Mucosa of descending colon (tissue), 3 donors: Measurements from ENCODE around the gene FYN. TPM values are rescaled to one million over a fixed set of nuclear protein-coding genes. Genes with fewer than 3 reads are reported as not detected.
A peak's percentile ranks its signal among the peaks of the same experiment; 100 is the strongest.

Source experiments
- ATAC-seq: fragments of 200-7000 bp; cut with Tn5 transposase; one replicate; pipeline ENCODE4 v1.9.1; 2020; ENCODE audit warnings: mild to moderate bottlenecking, moderate library complexity
- DNase-seq, 3 donors: peaks; one replicate each; pipeline ENCODE4 v3.0.0-alpha.2; 2020
- H3K36me3 ChIP-seq: fragments of 200-600 bp; one replicate; pipeline ENCODE4 v1.8.0; 2021; ENCODE audit warnings: low read depth, mild to moderate bottlenecking
- H3K4me1 ChIP-seq: fragments of 200-600 bp; one replicate; pipeline ENCODE4 v1.8.0; 2021; ENCODE audit warnings: low read depth, mild to moderate bottlenecking
- H3K4me3 ChIP-seq: fragments of 200-600 bp; one replicate; pipeline ENCODE4 v1.8.0; 2021; ENCODE audit warnings: mild to moderate bottlenecking
- H3K9me3 ChIP-seq: fragments of 200-600 bp; one replicate; pipeline ENCODE4 v1.8.0; 2021; ENCODE audit warnings: mild to moderate bottlenecking
- CTCF ChIP-seq: fragments of 200-600 bp; IDR thresholded peaks from one replicate; pipeline ENCODE4 v1.8.0; 2022; ENCODE audit warnings: antibody characterized with exemption, mild to moderate bottlenecking
- intact Hi-C, 2 donors: fragments of 100-400 bp; cut with DNase I in 1 of 2; cut with micrococcal nuclease in 1 of 2; formaldehyde crosslinking; loops; one replicate each; pipeline versions ENCODE4 v1.11.0 to v1.11.1; 2022; cut with DNase I, micrococcal nuclease
- total RNA-seq, 3 donors: library from RNA; stranded (reverse); fragmentation: NEBNext Ultra II Directional in 2 of 3; extraction: Animal tissue kit (Norgen Biotek cat#: 25700) in 2 of 3; gene quantifications; one replicate each; pipeline versions ENCODE4 v1.2.1 to v1.2.4, GENCODE V29; 2021 to 2023
- donor health status: DM: no; HTN: no; CAD: no; lungs with moderate emphysema.
- donor health status: DM: no; HTN: no; CAD: no.
- donor health status: DM: no; HTN: yes; CAD: no.

FYN gene
- total RNA-seq, 3 donors from 2014 or later = 15.0 to 63.0 (median 24.8) TPM

GRCh38 chr6:111653979-111654378, 219.3 kb downstream of the FYN start:
- no peak overlapping the region for H3K4me3 ChIP-seq
- TF ChIP-seq CTCF = no peak
- no peaks in the 10 kb centered on the region for H3K36me3 ChIP-seq
- intact Hi-C loops = no loop called here
- H3K4me1 ChIP-seq = no peaks in the 10 kb centered on the region
- ATAC-seq (peak; percentile 62), DNase-seq (no peak)
- H3K9me3 ChIP-seq = no peaks in the 10 kb centered on the region

GRCh38 chr6:111653434-111653833, 219.8 kb downstream of the FYN start:
- Histone ChIP-seq H3K4me3 (no peak overlapping the region), H3K4me1 (no peaks in the 10 kb centered on the region), H3K9me3 (no peaks in the 10 kb centered on the region), H3K36me3 (no peaks in the 10 kb centered on the region)
- no peak for TF ChIP-seq CTCF
- intact Hi-C loops = no loop called here
- no peak for ATAC-seq
- DNase-seq = no peak

GRCh38 chr6:111652156-111652555, 221.1 kb downstream of the FYN start:
- ATAC-seq = no peak
- DNase-seq = no peak
- Histone ChIP-seq H3K4me3 (no peak overlapping the region), H3K9me3 (no peaks in the 10 kb centered on the region), H3K36me3 (no peaks in the 10 kb centered on the region), H3K4me1 (no peaks in the 10 kb centered on the region)
- no peak for TF ChIP-seq CTCF
- intact Hi-C loops = no loop called here

- Histone ChIP-seq H3K36me3 (no peaks in the 10 kb centered on the region), H3K9me3 (no peaks in the 10 kb centered on the region), H3K4me1 (no peaks in the 10 kb centered on the region), H3K4me3 (no peak overlapping the region)
- intact Hi-C loops = no loop called here
- DNase-seq (no peak), ATAC-seq (no peak)
- no peak for TF ChIP-seq CTCF
Measured at GRCh38 chr6:111651185-111652034, 221.8 kb downstream of the FYN start.

GRCh38 chr6:111650049-111650448, 223.2 kb downstream of the FYN start:
- no peak for DNase-seq
- H3K4me3 ChIP-seq = no peak overlapping the region
- no peaks in the 10 kb centered on the region for H3K4me1 ChIP-seq
- H3K36me3 ChIP-seq = no peaks in the 10 kb centered on the region
- ATAC-seq = no peak
- no peak for TF ChIP-seq CTCF
- no peaks in the 10 kb centered on the region for H3K9me3 ChIP-seq
- intact Hi-C loops = no loop called here
